Ovary (tissue), 9 donors: ENCODE data around the gene CHAF1A. TPM values are rescaled to one million over a fixed set of nuclear protein-coding genes. Genes with fewer than 3 reads are reported as not detected.

Source experiments
- DNase-seq, 5 donors: peaks; one replicate each; pipeline ENCODE4 v3.0.0-alpha.2; 2019 to 2020
- H3K27ac ChIP-seq, 2 donors: fragments of 200-600 bp; one replicate each; pipeline versions ENCODE4 v1.5.1 to v1.8.0; 2019 to 2022
- H3K27me3 ChIP-seq: fragments of 200-600 bp; one replicate; pipeline ENCODE4 v1.8.0; 2022
- H3K36me3 ChIP-seq: fragments of 200-600 bp; sonication (generic); one replicate; pipeline ENCODE4 v1.5.1; 2019
- H3K4me1 ChIP-seq: one replicate; pipeline ENCODE4 v1.8.1; 2013; ENCODE audit warnings: mild to moderate bottlenecking, moderate library complexity; ENCODE audit not compliant: insufficient read depth
- H3K4me3 ChIP-seq: fragments of 200-600 bp; sonication (generic); one replicate; pipeline ENCODE4 v1.5.1; 2017
- H3K9me3 ChIP-seq, 2 donors: fragments of 200-600 bp in 1 of 2; sonication (generic) in 1 of 2; one replicate each; pipeline versions ENCODE4 v1.5.1 to v1.8.1; 2013 to 2019; ENCODE audit warnings: mild to moderate bottlenecking in 1 of 2, moderate library complexity in 1 of 2
- EP300 ChIP-seq: sonication (generic); formaldehyde crosslinking; IDR thresholded peaks from one replicate; pipeline ENCODE4 v1.6.1; 2017; ENCODE audit warnings: antibody characterized with exemption
- POLR2A ChIP-seq: fragments of 450-650 bp; IDR thresholded peaks from one replicate; pipeline ENCODE4 v1.6.1; 2017; ENCODE audit warnings: antibody characterized with exemption, mild to moderate bottlenecking, moderate library complexity
- WGBS, 3 donors: extraction: QIAGEN DNeasy Blood & Tissue Kit in 1 of 3; methylation state at CpG; one replicate each; pipeline versions ENCODE4 v1.1.5 to v1.1.7; 2013 to 2017; 5-methylcytosine and 5-hydroxymethylcytosine counted together
- intact Hi-C, 4 donors: fragments of 100-400 bp; cut with DNase I; formaldehyde crosslinking; loops; one replicate each; pipeline versions ENCODE4 v1.11.0 to v1.15.1; 2022 to 2023
- polyA plus RNA-seq, 2 donors: library from polyadenylated mRNA; stranded (reverse); fragments of 200-250 nt in 1 of 2; fragments of 350-450 nt in 1 of 2; fragmentation: Illumina TruSeq in 1 of 2; extraction: RNeasy Lipid Tissue Mini Kit (QIAGEN cat#74804) in 1 of 2; gene quantifications; one replicate each; pipeline ENCODE4 v1.2.3, GENCODE V29; 2013 to 2014
- total RNA-seq, 7 donors: library from RNA; depleted of rRNA in 2 of 7; stranded (reverse); fragments of >200 nt in 2 of 7; fragmentation: NEBNext Ultra II Directional in 3 of 7; extraction: Animal tissue kit (Norgen Biotek cat#: 25700) in 3 of 7; gene quantifications; one replicate each; pipeline versions ENCODE4 v1.1.0 to v1.2.4, GENCODE V29; 2016 to 2023
- TF ChIP-seq, protein P1 (sequence below), 3 donors: fragments of 450-650 bp in 2 of 3; fragments of 200-600 bp in 1 of 3; IDR thresholded peaks; one replicate each; pipeline versions ENCODE4 v1.5.1 to v1.8.0; 2016 to 2022; ENCODE audit warnings: antibody characterized with exemption in 3 of 3, mild to moderate bottlenecking in 1 of 3
- donor health status: DM: no; HTN: no; CAD: no; lungs with moderate emphysema.
- donor health status: DM: no; HTN: no; CAD: no.
- donor health status: Bipolar disorder and iron deficiency.
- donor health status: DM: yes; HTN: yes; CAD: no.
- donor health status: DM: no; HTN: no; CAD: no.
- donor health status: DM: yes; HTN: yes; CAD: no.

The CHAF1A gene
- total and polyA plus RNA-seq, 9 donors = 4.7 to 10.4 (median 7.5) TPM

DNA sequence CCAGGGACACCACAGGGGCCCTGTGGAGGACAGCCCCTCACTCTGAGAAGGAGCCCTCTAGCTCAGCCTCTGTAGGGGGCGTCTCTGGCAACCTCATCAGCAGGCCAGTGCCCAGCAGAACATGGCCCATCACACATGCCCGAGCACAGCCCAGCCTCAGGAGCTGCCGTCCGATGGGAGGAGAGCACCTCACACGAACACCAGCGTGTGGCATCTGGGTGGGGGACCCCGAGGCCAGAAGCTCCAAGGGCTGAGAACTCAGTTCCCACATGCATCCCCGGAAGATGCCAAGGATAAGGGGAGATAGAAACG is 13.4 kb upstream of the CHAF1A start:
- H3K9me3 ChIP-seq = no peaks in the 10 kb centered on the region
- H3K27ac ChIP-seq = no peak overlapping the region
- H3K4me3 ChIP-seq = no peak overlapping the region
- H3K4me1 ChIP-seq = peaks cover 29% of the 10 kb centered on the region
- no peak for DNase-seq
- intact Hi-C loops = no loop called here
- TF ChIP-seq EP300 = no peak
- no peaks in the 10 kb centered on the region for H3K36me3 ChIP-seq
- 71 to 74% (median 72%) methylated on average over 8 to 9 of the region's 9 CpGs for WGBS, 3 donors
- no peaks in the 10 kb centered on the region for H3K27me3 ChIP-seq

GRCh38 chr19:4389511-4390016 is 12.9 kb upstream of the CHAF1A start:
- TF ChIP-seq EP300 (no peak), POLR2A (no peak)
- TF ChIP-seq, protein P1, sequence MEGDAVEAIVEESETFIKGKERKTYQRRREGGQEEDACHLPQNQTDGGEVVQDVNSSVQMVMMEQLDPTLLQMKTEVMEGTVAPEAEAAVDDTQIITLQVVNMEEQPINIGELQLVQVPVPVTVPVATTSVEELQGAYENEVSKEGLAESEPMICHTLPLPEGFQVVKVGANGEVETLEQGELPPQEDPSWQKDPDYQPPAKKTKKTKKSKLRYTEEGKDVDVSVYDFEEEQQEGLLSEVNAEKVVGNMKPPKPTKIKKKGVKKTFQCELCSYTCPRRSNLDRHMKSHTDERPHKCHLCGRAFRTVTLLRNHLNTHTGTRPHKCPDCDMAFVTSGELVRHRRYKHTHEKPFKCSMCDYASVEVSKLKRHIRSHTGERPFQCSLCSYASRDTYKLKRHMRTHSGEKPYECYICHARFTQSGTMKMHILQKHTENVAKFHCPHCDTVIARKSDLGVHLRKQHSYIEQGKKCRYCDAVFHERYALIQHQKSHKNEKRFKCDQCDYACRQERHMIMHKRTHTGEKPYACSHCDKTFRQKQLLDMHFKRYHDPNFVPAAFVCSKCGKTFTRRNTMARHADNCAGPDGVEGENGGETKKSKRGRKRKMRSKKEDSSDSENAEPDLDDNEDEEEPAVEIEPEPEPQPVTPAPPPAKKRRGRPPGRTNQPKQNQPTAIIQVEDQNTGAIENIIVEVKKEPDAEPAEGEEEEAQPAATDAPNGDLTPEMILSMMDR (IDR thresholded peaks at IDR 0.05) = no peak
- no peaks in the 10 kb centered on the region for H3K27me3 ChIP-seq
- H3K27ac ChIP-seq = peak overlapping the region in 1 of 2 donors; percentile 51
- H3K4me1 ChIP-seq = peaks cover 32% of the 10 kb centered on the region
- H3K4me3 ChIP-seq = no peak overlapping the region
- intact Hi-C loops = loop anchor here in 3 of 4 donors (5.0 to 10.0 kb wide), 3 partner anchors 32 to 125 kb away; no protein-coding TSS in a partner anchor
- no peaks in the 10 kb centered on the region for H3K36me3 ChIP-seq
- peak in 1 of 5 donors; percentile 27 for DNase-seq
- 51 to 64% (median 60%) methylated on average over 14 to 17 of the region's 17 CpGs for WGBS, 3 donors
- H3K9me3 ChIP-seq = no peaks in the 10 kb centered on the region

DNA sequence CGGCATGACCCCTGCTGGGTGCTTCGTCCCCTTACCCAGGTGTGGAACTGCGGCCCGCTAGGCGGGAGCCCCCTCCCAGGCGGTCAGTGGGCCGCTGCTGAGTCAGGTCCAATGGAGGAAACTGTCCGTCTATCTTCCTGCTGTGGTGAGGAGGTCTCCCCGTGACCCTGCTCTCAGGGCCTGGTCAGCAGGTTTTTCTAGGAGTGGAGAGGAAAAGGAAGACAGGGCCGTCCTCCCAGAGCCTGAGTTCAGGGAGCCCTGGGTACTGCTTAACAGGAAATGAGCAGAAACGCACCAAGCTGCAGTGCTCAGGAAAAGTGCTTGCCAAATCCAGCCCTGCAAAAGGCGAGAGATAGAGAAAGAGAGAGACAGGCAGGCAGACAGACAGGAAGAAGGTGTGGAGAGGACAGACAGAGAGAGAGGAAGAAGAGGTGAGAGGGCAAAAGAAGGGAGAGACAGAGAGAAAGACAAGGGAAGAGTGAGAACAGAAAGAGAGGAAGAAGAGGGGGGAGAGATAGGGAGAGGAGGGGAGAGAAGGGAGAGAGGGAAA is 12.3 kb upstream of the CHAF1A start:
- Histone ChIP-seq H3K36me3 (no peaks in the 10 kb centered on the region), H3K9me3 (no peaks in the 10 kb centered on the region), H3K4me1 (peaks cover 32% of the 10 kb centered on the region), H3K4me3 (no peak overlapping the region), H3K27me3 (no peaks in the 10 kb centered on the region), H3K27ac (peak overlapping the region; percentile 51 to 52)
- no peak for TF ChIP-seq EP300
- no peak for TF ChIP-seq POLR2A
- TF ChIP-seq, protein P1 (IDR thresholded peaks at IDR 0.05) = no peak
- peak in 3 of 5 donors; percentile 37 to 38 (median 38) for DNase-seq
- 35 to 40% (median 39%) methylated on average over 12 of the region's 12 CpGs for WGBS, 3 donors
- intact Hi-C loops = loop anchor here in 3 of 4 donors (5.0 to 10.0 kb wide), 3 partner anchors 33 to 125 kb away; no protein-coding TSS in a partner anchor

DNA sequence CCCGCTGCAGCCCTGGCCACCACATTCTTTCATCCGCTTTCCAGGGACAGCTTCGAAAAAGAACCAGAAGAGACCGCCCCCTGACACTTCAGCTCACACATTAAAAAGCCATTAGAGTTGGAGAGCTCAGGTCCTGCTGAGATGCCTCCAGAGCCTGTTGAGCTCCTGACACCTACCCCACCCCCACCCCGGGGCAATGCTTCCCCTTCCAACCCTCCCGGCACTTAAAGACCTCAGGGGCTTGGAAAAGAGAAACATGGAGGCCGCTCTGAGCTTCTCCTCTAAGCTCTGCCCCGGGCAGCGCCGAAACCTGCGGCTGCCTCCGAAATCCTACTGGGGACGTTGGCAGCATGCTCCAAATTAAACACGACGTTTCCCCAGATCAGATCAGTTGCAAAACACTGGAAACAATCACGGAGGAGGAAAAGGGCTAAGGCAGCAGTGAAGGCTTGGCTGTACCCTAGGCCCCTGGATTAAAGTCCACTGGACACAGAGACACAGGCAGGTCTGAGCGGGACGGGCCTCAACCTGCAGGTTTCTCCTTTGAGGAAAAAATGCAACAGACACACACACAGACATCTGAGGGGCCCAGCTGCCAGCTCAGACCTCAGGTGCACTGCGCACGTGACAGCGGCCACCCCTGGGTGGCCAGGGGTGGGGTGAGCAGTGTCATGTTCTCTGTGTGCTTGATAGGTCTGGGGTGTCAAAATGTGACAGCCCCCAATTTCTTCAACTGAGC is 11.7 kb upstream of the CHAF1A start:
- DNase-seq = peak in 1 of 5 donors; percentile 26
- Histone ChIP-seq H3K27ac (peak overlapping the region; percentile 51 to 52), H3K36me3 (no peaks in the 10 kb centered on the region), H3K4me1 (peaks cover 32% of the 10 kb centered on the region), H3K27me3 (no peaks in the 10 kb centered on the region), H3K9me3 (no peaks in the 10 kb centered on the region), H3K4me3 (no peak overlapping the region)
- no peak for TF ChIP-seq POLR2A
- TF ChIP-seq, protein P1 (IDR thresholded peaks at IDR 0.05) = no peak
- TF ChIP-seq EP300 = no peak
- WGBS, 3 donors = 32 to 39% (median 39%) methylated on average over 21 of the region's 21 CpGs
- intact Hi-C loops = loop anchor here in 3 of 4 donors (5.0 to 10.0 kb wide), 3 partner anchors 33 to 126 kb away; no protein-coding TSS in a partner anchor
